HG03159 (cell line): ENCODE results near the gene SFT2D1.

Experiments used
- ATAC-seq: cut with Tn5 transposase; IDR thresholded peaks from one replicate; pipeline ENCODE4 v1.9.1; 2021; ENCODE audit warnings: mild to moderate bottlenecking, moderate library complexity; ENCODE audit not compliant: unreplicated experiment

SFT2D1 gene

GRCh38 chr6:166335378-166336302, 6.7 kb downstream of the SFT2D1 start:
- peak; percentile 41 for ATAC-seq

- ATAC-seq, result no peak
Measured at GRCh38 chr6:166334878-166335277, 7.5 kb downstream of the SFT2D1 start.

GRCh38 chr6:166333172-166333995, 9.0 kb downstream of the SFT2D1 start:
- peak; percentile 68 for ATAC-seq

- ATAC-seq, result no peak
Measured at GRCh38 chr6:166331503-166332415, 10.6 kb downstream of the SFT2D1 start.

GRCh38 chr6:166330612-166331011, 11.7 kb downstream of the SFT2D1 start:
- no peak for ATAC-seq

- ATAC-seq, result peak; percentile 88
Measured at GRCh38 chr6:166325383-166326042, 16.8 kb downstream of the SFT2D1 start.

- ATAC-seq, result no peak
Measured at GRCh38 chr6:166323395-166323794, 18.9 kb downstream of the SFT2D1 start.

GRCh38 chr6:166318649-166319600, 23.4 kb downstream of the SFT2D1 start:
- ATAC-seq, result no peak

- ATAC-seq, result no peak
Measured at GRCh38 chr6:166318227-166318626, 24.1 kb downstream of the SFT2D1 start.

- no peak for ATAC-seq
Measured at GRCh38 chr6:166317261-166318212, 24.8 kb downstream of the SFT2D1 start.

- ATAC-seq, result no peak
Measured at GRCh38 chr6:166315436-166315835, 26.9 kb downstream of the SFT2D1 start.

- no peak for ATAC-seq
Measured at GRCh38 chr6:166314454-166314853, 27.9 kb downstream of the SFT2D1 start.

- ATAC-seq, result peak; percentile 77
Measured at GRCh38 chr6:166313255-166314070, 28.9 kb downstream of the SFT2D1 start.

- ATAC-seq, result no peak
Measured at GRCh38 chr6:166312832-166313231, 29.5 kb downstream of the SFT2D1 start.

GRCh38 chr6:166310634-166311033, 31.7 kb downstream of the SFT2D1 start:
- ATAC-seq, result no peak

GRCh38 chr6:166309977-166310376, 32.4 kb downstream of the SFT2D1 start:
- no peak for ATAC-seq
